ENCODE measurements around the gene SRMS.

The SRMS gene

DNA sequence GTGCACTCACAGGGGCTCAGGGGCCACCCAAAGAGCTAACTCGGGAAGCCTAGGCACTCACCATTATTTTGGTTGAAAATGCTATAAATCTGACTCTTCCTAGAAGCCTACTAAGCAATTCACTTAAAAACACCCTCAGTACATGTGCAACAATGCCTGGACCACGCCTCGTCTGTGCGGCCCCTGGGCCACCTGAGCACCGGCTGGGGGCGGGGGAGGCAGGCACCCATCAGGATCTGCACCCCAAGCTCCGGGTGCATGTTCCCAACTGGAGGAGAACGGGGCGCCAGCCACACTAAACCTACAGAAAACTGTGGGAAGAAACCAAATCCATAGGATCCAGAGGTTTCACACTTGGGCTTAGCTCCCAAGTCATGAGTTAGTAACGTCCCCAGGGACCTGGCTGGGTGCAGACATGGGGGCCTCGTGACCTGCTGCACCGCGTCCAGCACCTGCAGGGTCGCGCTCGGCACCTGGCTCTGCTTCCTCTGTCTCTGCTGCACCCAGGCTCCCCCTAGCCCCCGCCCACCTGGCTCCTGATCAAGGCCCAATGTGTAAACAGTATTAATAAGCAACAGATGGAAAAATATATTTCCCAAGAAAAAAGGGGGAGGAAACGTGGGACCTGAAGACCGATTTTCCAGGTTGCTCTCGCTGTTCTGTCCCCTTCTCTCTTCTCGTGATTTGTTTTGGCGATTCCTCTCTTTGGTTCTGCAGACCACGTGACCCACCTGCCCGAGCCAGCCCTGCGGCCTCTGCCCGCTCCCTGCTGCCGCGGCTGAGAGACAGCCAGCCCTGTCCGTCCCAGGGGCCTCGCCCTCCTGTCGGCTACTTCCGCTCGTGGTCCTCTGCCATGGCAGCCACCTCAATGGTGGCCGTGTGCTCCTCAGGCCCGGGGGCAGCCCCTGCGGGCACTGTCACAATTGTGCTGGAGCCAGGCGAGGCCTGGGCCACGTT is 42.0 kb upstream of the SRMS start:
- no peaks in the 10 kb centered on the region for H3K27me3 ChIP-seq (ENCODE audit: control insufficient read depth in 1 of 2, insufficient read depth in 2 of 2, low read length in 2 of 2)
- H3K9ac ChIP-seq (ENCODE audit: low read depth in 1 of 2, low read length in 2 of 2): no peak overlapping the region
- no peak overlapping the region for H3K4me3 ChIP-seq (ENCODE audit: low read depth in 1 of 2, low read length in 2 of 2)
- H3K27ac ChIP-seq (ENCODE audit: low read depth, low read length): no peak overlapping the region
- H3K9me3 ChIP-seq (ENCODE audit: control insufficient read depth in 1 of 2, low read length in 2 of 2): no peaks in the 10 kb centered on the region
- H3K36me3 ChIP-seq (ENCODE audit: control insufficient read depth in 1 of 2, insufficient read depth in 2 of 2, low read length in 2 of 2): peaks cover 10 to 52% of the 10 kb centered on the region in 2 donors
- no peaks in the 10 kb centered on the region for H3K4me1 ChIP-seq (ENCODE audit: control insufficient read depth in 1 of 2, insufficient read depth in 2 of 2, low read length in 2 of 2)

DNA sequence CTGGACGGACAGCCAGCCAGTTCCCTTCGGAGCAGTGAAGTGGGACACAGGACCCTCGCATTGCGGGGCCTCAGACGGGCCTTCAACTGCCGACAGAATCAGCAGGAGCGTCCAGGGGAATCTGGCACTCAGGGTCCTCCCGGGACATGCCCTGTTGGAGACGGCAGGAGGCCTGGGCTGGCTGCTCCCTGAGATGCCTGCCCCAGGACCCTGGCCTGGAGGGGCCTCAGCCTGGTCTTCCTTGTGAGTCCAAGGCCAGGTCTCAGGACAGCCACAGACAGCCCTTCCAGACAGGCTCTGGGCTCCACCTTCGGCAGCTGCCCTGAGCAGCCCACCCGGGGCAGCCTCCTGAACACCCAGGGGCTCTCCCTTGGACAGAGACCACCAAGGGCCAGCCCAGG is 41.1 kb upstream of the SRMS start:
- H3K4me1 ChIP-seq (ENCODE audit: control insufficient read depth in 1 of 2, insufficient read depth in 2 of 2, low read length in 2 of 2): no peaks in the 10 kb centered on the region
- H3K36me3 ChIP-seq (ENCODE audit: control insufficient read depth in 1 of 2, insufficient read depth in 2 of 2, low read length in 2 of 2): peaks cover 10 to 45% of the 10 kb centered on the region in 2 donors

DNA sequence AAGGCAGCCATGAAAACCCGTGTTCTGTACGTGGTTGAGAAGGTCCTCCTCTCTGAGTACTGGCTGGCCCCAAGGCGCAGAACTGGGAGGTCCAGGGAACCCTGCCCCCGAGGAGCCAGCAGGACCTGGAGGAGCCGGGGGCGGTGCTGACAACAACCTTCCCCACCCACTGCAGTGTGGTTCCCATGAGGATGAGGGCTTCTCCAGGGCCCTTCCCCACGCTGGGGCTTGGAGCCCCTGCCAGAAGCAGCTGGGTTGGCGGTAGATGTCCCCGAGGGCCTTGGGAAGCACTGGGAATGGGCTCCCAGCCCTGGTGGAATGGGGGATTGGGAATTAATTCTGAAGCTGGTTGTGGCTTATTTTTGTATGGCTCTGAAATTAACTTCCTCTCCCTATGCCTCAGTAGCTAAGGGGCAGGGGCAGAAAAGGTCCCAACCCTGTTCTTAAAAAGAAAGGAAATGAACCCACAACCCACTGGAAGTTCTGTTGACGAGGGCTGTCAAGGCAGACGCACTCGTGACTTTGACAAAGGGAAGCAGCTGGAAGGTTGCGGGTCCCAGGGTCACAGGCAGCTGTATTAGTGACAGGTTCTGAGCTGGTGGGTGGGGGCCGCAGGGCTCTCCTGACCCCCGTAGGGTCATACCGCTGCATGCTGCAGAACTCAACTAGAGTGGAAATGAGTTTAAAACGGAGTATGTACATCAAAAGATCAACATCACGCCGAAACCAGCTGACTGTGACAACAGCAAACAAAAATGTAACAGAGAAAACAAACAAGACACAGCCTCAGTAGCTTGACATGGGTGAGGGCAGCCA is 40.4 kb upstream of the SRMS start:
- H3K27ac ChIP-seq (ENCODE audit: low read depth, low read length): no peak overlapping the region
- no peaks in the 10 kb centered on the region for H3K4me1 ChIP-seq (ENCODE audit: control insufficient read depth in 1 of 2, insufficient read depth in 2 of 2, low read length in 2 of 2)
- no peak overlapping the region for H3K9ac ChIP-seq (ENCODE audit: low read depth in 1 of 2, low read length in 2 of 2)

More for the DNA sequence above, 41.1 kb upstream of the SRMS start:
- Histone ChIP-seq H3K9ac (ENCODE audit: low read depth in 1 of 2, low read length in 2 of 2) (no peak overlapping the region), H3K4me3 (ENCODE audit: low read depth in 1 of 2, low read length in 2 of 2) (no peak overlapping the region), H3K27ac (ENCODE audit: low read depth, low read length) (no peak overlapping the region), H3K9me3 (ENCODE audit: control insufficient read depth in 1 of 2, low read length in 2 of 2) (no peaks in the 10 kb centered on the region), H3K27me3 (ENCODE audit: control insufficient read depth in 1 of 2, insufficient read depth in 2 of 2, low read length in 2 of 2) (no peaks in the 10 kb centered on the region)

GRCh38 chr20:63587256-63587655 is 39.7 kb upstream of the SRMS start:
- Histone ChIP-seq H3K27ac (ENCODE audit: low read depth, low read length) (no peak overlapping the region), H3K4me1 (ENCODE audit: control insufficient read depth in 1 of 2, insufficient read depth in 2 of 2, low read length in 2 of 2) (no peaks in the 10 kb centered on the region), H3K9ac (ENCODE audit: low read depth in 1 of 2, low read length in 2 of 2) (no peak overlapping the region), H3K27me3 (ENCODE audit: control insufficient read depth in 1 of 2, insufficient read depth in 2 of 2, low read length in 2 of 2) (peaks cover 0 to 7% of the 10 kb centered on the region in 2 donors), H3K36me3 (ENCODE audit: control insufficient read depth in 1 of 2, insufficient read depth in 2 of 2, low read length in 2 of 2) (peaks cover 6 to 37% of the 10 kb centered on the region in 2 donors), H3K4me3 (ENCODE audit: low read depth in 1 of 2, low read length in 2 of 2) (no peak overlapping the region), H3K9me3 (ENCODE audit: control insufficient read depth in 1 of 2, low read length in 2 of 2) (no peaks in the 10 kb centered on the region)

More for the DNA sequence above, 40.4 kb upstream of the SRMS start:
- no peak overlapping the region for H3K4me3 ChIP-seq (ENCODE audit: low read depth in 1 of 2, low read length in 2 of 2)
- H3K9me3 ChIP-seq (ENCODE audit: control insufficient read depth in 1 of 2, low read length in 2 of 2): no peaks in the 10 kb centered on the region
- peaks cover 0 to 3% of the 10 kb centered on the region in 2 donors for H3K27me3 ChIP-seq (ENCODE audit: control insufficient read depth in 1 of 2, insufficient read depth in 2 of 2, low read length in 2 of 2)
- peaks cover 10 to 45% of the 10 kb centered on the region in 2 donors for H3K36me3 ChIP-seq (ENCODE audit: control insufficient read depth in 1 of 2, insufficient read depth in 2 of 2, low read length in 2 of 2)

DNA sequence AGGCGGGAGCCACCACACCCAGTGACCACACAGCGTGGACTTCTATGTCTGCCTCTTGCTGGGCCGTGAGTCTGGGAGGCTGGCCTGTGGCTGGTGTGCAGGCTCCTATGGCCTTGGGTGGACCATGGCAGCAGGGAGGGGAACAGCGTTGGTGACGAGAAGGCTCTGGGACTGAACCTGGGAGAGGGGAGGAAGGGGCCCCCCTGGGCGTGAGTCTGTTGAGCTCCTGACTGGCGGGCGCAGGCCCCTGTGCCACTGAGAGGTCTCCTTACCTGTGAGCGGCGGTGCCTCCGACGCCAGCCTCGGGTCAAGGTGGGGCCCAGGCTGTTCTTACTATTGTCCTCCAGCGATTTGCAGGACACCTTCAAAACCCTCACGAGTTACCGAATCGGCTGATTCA is 39.2 kb upstream of the SRMS start:
- no peak overlapping the region for H3K9ac ChIP-seq (ENCODE audit: low read depth in 1 of 2, low read length in 2 of 2)
- H3K27me3 ChIP-seq (ENCODE audit: control insufficient read depth in 1 of 2, insufficient read depth in 2 of 2, low read length in 2 of 2): peaks cover 0 to 7% of the 10 kb centered on the region in 2 donors
- no peak overlapping the region for H3K4me3 ChIP-seq (ENCODE audit: low read depth in 1 of 2, low read length in 2 of 2)
- no peaks in the 10 kb centered on the region for H3K4me1 ChIP-seq (ENCODE audit: control insufficient read depth in 1 of 2, insufficient read depth in 2 of 2, low read length in 2 of 2)
- no peak overlapping the region for H3K27ac ChIP-seq (ENCODE audit: low read depth, low read length)
- peaks cover 5 to 33% of the 10 kb centered on the region in 2 donors for H3K36me3 ChIP-seq (ENCODE audit: control insufficient read depth in 1 of 2, insufficient read depth in 2 of 2, low read length in 2 of 2)
- no peaks in the 10 kb centered on the region for H3K9me3 ChIP-seq (ENCODE audit: control insufficient read depth in 1 of 2, low read length in 2 of 2)

GRCh38 chr20:63585616-63586565 is 38.3 kb upstream of the SRMS start:
- Histone ChIP-seq H3K4me3 (ENCODE audit: low read depth in 1 of 2, low read length in 2 of 2) (no peak overlapping the region), H3K36me3 (ENCODE audit: control insufficient read depth in 1 of 2, insufficient read depth in 2 of 2, low read length in 2 of 2) (peaks cover under 1 to 24% of the 10 kb centered on the region in 2 donors), H3K9ac (ENCODE audit: low read depth in 1 of 2, low read length in 2 of 2) (no peak overlapping the region), H3K27me3 (ENCODE audit: control insufficient read depth in 1 of 2, insufficient read depth in 2 of 2, low read length in 2 of 2) (peaks cover 0 to 11% of the 10 kb centered on the region in 2 donors), H3K27ac (ENCODE audit: low read depth, low read length) (no peak overlapping the region), H3K4me1 (ENCODE audit: control insufficient read depth in 1 of 2, insufficient read depth in 2 of 2, low read length in 2 of 2) (no peaks in the 10 kb centered on the region), H3K9me3 (ENCODE audit: control insufficient read depth in 1 of 2, low read length in 2 of 2) (no peaks in the 10 kb centered on the region)

- no peaks in the 10 kb centered on the region for H3K36me3 ChIP-seq (ENCODE audit: control insufficient read depth in 1 of 2, insufficient read depth in 2 of 2, low read length in 2 of 2)
- no peak overlapping the region for H3K27ac ChIP-seq (ENCODE audit: low read depth, low read length)
- no peak overlapping the region for H3K4me3 ChIP-seq (ENCODE audit: low read depth in 1 of 2, low read length in 2 of 2)
- peaks cover 8 to 31% of the 10 kb centered on the region in 2 donors for H3K27me3 ChIP-seq (ENCODE audit: control insufficient read depth in 1 of 2, insufficient read depth in 2 of 2, low read length in 2 of 2)
- H3K9ac ChIP-seq (ENCODE audit: low read depth in 1 of 2, low read length in 2 of 2): no peak overlapping the region
- H3K4me1 ChIP-seq (ENCODE audit: control insufficient read depth in 1 of 2, insufficient read depth in 2 of 2, low read length in 2 of 2): peaks cover 0 to 5% of the 10 kb centered on the region in 2 donors
- H3K9me3 ChIP-seq (ENCODE audit: control insufficient read depth in 1 of 2, low read length in 2 of 2): no peaks in the 10 kb centered on the region
Measured at GRCh38 chr20:63582382-63583063, 35.0 kb upstream of the SRMS start.

DNA sequence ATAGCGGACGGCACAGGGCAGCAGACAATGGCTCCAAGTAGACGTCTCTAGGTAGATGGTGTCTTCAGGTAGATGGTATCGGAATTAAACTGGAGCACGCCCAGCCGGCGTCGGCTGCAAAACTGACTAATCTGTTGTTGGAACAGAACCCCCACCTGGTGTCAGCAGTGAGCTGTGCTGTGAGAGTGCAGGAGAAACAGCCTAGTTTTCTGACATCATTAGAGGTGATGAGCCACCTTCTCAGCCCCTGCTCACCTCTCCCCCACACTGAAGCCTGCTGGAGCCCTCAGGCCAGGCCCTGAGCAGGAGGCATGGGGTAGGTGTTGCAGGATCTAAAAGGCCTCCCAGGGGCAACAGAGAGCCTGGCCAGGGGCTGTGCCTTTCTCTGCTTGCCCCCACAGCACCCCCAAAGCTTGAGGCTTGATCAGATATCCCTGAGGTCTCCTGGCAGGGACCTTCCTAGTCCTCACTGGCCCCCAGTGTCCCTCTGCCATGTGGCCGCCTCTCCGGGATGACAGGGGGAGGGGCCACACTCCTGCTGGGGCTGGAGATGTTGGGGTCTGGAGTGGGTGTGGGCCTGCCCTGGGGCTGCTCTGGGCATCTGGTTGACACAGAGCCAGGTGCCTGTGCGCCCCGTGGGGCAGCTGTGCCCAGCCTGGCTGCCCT is 33.4 kb upstream of the SRMS start:
- H3K27me3 ChIP-seq (ENCODE audit: control insufficient read depth in 1 of 2, insufficient read depth in 2 of 2, low read length in 2 of 2): peaks cover 9 to 36% of the 10 kb centered on the region in 2 donors
- H3K9me3 ChIP-seq (ENCODE audit: control insufficient read depth in 1 of 2, low read length in 2 of 2): no peaks in the 10 kb centered on the region
- H3K4me3 ChIP-seq (ENCODE audit: low read depth in 1 of 2, low read length in 2 of 2): no peak overlapping the region
- peaks cover 0 to 8% of the 10 kb centered on the region in 2 donors for H3K4me1 ChIP-seq (ENCODE audit: control insufficient read depth in 1 of 2, insufficient read depth in 2 of 2, low read length in 2 of 2)
- H3K36me3 ChIP-seq (ENCODE audit: control insufficient read depth in 1 of 2, insufficient read depth in 2 of 2, low read length in 2 of 2): no peaks in the 10 kb centered on the region
- H3K9ac ChIP-seq (ENCODE audit: low read depth in 1 of 2, low read length in 2 of 2): no peak overlapping the region
- no peak overlapping the region for H3K27ac ChIP-seq (ENCODE audit: low read depth, low read length)

Measured in duodenal mucosa (tissue), 2 donors.